Psoas muscle (tissue), 8 donors: ENCODE results near the gene DPM3. TPM values are rescaled to one million over a fixed set of nuclear protein-coding genes. Genes with fewer than 3 reads are reported as not detected.

Experiments used
- ATAC-seq, 4 donors: fragments of 200-7000 bp; cut with Tn5 transposase; one replicate each; pipeline ENCODE4 v1.9.1; 2020; ENCODE audit warnings: moderate library complexity in 3 of 4, mild to moderate bottlenecking in 2 of 4
- DNase-seq, 2 donors: peaks; one replicate each; pipeline ENCODE4 v3.0.0-alpha.2; 2020
- H3K27ac ChIP-seq: fragments of 200-600 bp; one replicate; pipeline ENCODE4 v1.8.0; 2022
- H3K27me3 ChIP-seq, 3 donors: fragments of 200-600 bp in 1 of 3; one replicate each; pipeline versions ENCODE4 v1.6.1 to v1.8.0; 2013 to 2022; ENCODE audit warnings: low read length in 2 of 3, mild to moderate bottlenecking in 2 of 3, moderate library complexity in 1 of 3; ENCODE audit not compliant: insufficient read depth in 3 of 3
- H3K36me3 ChIP-seq, 2 donors: fragments of 200-600 bp in 1 of 2; one replicate each; pipeline versions ENCODE4 v1.6.1 to v1.8.0; 2013 to 2022; ENCODE audit warnings: low read depth in 1 of 2, mild to moderate bottlenecking in 1 of 2, moderate library complexity in 1 of 2; ENCODE audit not compliant: insufficient read depth in 1 of 2
- H3K4me1 ChIP-seq: fragments of 200-600 bp; one replicate; pipeline ENCODE4 v1.8.0; 2022
- H3K4me3 ChIP-seq: fragments of 200-600 bp; one replicate; pipeline ENCODE4 v1.8.0; 2022; ENCODE audit warnings: mild to moderate bottlenecking
- H3K9me3 ChIP-seq: fragments of 200-600 bp; one replicate; pipeline ENCODE4 v1.8.0; 2022
- WGBS, 3 donors: extraction: QIAGEN DNeasy Blood & Tissue Kit; methylation state at CpG; one replicate each; pipeline versions ENCODE4 v1.1.6 to v1.1.7; 2013; 5-methylcytosine and 5-hydroxymethylcytosine counted together
- intact Hi-C, 2 donors: fragments of 100-400 bp; cut with DNase I; formaldehyde crosslinking; loops; one replicate each; pipeline versions ENCODE4 v1.11.0 to v1.14.2; 2022
- polyA plus RNA-seq, 3 donors: library from polyadenylated mRNA; stranded (reverse); fragments of 200-250 nt; gene quantifications; one replicate each; pipeline ENCODE4 v1.2.3, GENCODE V29; 2013
- total RNA-seq, 4 donors: library from RNA; stranded (reverse); fragmentation: NEBNext Ultra II Directional in 2 of 4; extraction: Animal tissue kit (Norgen Biotek cat#: 25700) in 2 of 4; gene quantifications; one replicate each; pipeline versions ENCODE4 v1.2.1 to v1.2.4, GENCODE V29; 2021 to 2023
- TF ChIP-seq, protein P1 (sequence below): fragments of 200-600 bp; IDR thresholded peaks from one replicate; pipeline ENCODE4 v1.8.0; 2022; ENCODE audit warnings: antibody characterized with exemption
- donor health status: healthy with polysubstance abuse.
- donor health status: DM: no; HTN: no; CAD: no; lungs with moderate emphysema.
- donor health status: Bipolar disorder and iron deficiency.
- donor health status: healthy.
- donor health status: DM: yes; HTN: yes; CAD: no.
- donor health status: DM: no; HTN: no; CAD: no.
- donor health status: DM: no; HTN: no; CAD: no.
- donor health status: DM: yes; HTN: yes; CAD: no.

Gene DPM3
- total and polyA plus RNA-seq, 7 donors: 47.0 to 123 (median 54.5) TPM

DNA sequence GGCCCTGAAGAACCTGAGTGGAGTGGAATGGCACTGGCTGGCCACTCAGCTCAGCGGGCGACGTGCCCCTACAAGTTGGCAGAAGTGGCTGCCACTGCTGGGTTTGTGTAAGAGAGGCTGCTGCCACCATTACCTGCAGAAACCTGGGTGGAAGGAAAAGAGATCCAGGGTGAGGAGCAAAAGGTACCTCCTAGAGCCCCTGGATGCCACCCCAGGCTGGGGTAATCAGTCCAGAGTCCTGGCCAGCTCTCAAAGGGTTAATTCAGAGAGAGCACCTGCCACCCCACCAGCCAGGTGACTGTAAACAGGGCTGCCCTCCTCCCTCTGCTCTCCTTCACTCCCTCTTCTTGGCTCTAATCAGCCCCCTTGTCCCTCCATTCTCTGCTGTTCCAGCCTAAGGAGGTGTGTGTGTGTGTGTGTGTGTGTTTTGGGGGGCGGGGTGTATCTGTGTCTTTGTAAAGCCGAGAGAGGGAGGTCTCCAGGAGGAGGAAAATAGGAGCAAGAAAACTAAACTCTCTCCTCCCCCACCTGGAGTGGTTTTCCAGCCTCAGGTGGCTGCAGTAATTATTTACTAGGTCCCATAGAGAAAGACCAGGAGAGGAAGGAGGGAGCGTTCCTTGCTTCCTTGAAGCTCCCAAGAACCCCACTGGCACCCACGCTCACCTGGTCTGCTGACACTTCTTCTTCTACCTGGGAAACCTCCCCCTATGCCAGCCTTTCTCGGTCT, 45.9 kb upstream of the DPM3 start:
- Histone ChIP-seq H3K9me3 (no peaks in the 10 kb centered on the region), H3K27me3 (no peaks in the 10 kb centered on the region), H3K27ac (no peak overlapping the region), H3K4me3 (no peak overlapping the region), H3K36me3 (no peaks in the 10 kb centered on the region), H3K4me1 (peaks cover 10% of the 10 kb centered on the region)
- intact Hi-C loops: no loop called here
- DNase-seq (peak in 1 of 2 donors; percentile 41), ATAC-seq (no peak)
- TF ChIP-seq, protein P1, sequence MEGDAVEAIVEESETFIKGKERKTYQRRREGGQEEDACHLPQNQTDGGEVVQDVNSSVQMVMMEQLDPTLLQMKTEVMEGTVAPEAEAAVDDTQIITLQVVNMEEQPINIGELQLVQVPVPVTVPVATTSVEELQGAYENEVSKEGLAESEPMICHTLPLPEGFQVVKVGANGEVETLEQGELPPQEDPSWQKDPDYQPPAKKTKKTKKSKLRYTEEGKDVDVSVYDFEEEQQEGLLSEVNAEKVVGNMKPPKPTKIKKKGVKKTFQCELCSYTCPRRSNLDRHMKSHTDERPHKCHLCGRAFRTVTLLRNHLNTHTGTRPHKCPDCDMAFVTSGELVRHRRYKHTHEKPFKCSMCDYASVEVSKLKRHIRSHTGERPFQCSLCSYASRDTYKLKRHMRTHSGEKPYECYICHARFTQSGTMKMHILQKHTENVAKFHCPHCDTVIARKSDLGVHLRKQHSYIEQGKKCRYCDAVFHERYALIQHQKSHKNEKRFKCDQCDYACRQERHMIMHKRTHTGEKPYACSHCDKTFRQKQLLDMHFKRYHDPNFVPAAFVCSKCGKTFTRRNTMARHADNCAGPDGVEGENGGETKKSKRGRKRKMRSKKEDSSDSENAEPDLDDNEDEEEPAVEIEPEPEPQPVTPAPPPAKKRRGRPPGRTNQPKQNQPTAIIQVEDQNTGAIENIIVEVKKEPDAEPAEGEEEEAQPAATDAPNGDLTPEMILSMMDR: no peak
- 80 to 83% (median 83%) methylated on average over 6 to 8 of the region's 8 CpGs for WGBS, 3 donors

DNA sequence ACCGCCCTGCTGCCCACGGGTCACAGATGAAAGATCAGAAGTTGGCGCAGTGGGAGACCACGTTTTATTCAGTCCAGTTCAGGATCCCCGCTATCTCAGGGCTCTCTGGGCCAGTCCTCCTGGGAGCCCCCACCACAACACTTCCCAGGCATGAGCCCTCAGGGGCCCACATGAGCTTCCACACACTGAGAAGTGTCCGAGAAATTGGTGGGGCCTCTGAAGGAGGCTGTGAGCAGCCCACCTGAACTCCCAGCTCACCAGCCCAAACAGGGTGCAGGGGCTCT, 45.4 kb upstream of the DPM3 start:
- H3K4me1 ChIP-seq: peaks cover 10% of the 10 kb centered on the region
- TF ChIP-seq, protein P1: no peak
- WGBS, 3 donors: 55 to 65% (median 60%) methylated on average over 6 of the region's 6 CpGs
- no peak overlapping the region for H3K27ac ChIP-seq
- H3K36me3 ChIP-seq: no peaks in the 10 kb centered on the region
- peak in 3 of 4 donors; percentile 5 to 27 (median 7) for ATAC-seq
- peak; percentile 3 to 31 for DNase-seq
- intact Hi-C loops: no loop called here
- H3K27me3 ChIP-seq: no peaks in the 10 kb centered on the region
- no peaks in the 10 kb centered on the region for H3K9me3 ChIP-seq
- H3K4me3 ChIP-seq: no peak overlapping the region

DNA sequence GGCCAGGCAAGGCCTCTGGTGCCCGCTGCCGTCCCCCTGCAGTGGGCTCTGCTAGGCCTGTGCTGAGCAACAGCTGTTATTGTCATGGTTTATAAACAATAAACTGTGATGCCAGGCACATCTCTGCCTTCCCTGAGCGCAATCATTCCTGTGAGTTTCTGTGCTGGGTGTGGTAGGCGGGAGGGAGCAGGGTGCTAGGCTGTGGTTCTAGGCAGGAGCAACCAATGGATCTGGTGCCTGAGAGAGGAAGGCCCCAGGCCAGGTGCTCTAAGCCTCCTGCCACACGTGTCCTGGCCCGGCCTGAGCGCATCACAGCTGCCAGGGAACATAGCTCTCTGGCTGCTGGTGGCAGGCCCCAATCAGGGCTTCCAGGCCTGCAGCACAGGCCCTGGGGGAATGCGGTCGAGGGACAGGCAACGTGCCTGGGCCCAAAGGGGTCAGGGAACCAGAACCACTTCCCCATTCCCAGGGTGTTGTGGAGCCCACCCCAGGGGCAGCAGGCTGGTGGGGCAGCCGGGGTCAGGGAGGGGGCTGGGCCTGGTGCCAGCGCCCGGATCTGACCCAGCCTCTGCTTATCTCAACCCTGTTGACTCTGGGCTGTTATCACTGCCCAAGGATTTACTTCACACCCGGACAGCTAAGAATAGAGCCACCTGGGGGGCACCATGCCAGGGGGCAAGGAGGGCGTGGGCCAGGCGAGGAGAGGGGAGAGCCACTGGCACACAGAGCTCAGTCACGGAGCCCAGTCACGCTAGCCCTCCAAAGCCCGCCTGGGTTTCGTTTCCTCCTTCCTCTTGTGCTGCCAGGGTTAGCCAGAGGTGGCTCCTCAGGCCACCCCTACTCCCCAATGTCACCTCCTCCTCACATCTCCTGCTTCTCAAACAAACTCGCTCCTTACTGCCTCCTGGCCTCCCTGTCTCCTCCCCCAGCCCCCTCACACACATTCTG, 44.8 kb upstream of the DPM3 start:
- WGBS, 3 donors: 20 to 39% (median 26%) methylated on average over 18 to 21 of the region's 21 CpGs
- H3K4me1 ChIP-seq: peaks cover 10% of the 10 kb centered on the region
- TF ChIP-seq, protein P1: no peak
- DNase-seq (peak in 1 of 2 donors; percentile 75), ATAC-seq (peak; percentile 63 to 95 (median 88))
- intact Hi-C loops: no loop called here
- no peaks in the 10 kb centered on the region for H3K27me3 ChIP-seq
- no peaks in the 10 kb centered on the region for H3K36me3 ChIP-seq
- peak overlapping the region; percentile 62 for H3K27ac ChIP-seq
- no peaks in the 10 kb centered on the region for H3K9me3 ChIP-seq
- H3K4me3 ChIP-seq: no peak overlapping the region

DNA sequence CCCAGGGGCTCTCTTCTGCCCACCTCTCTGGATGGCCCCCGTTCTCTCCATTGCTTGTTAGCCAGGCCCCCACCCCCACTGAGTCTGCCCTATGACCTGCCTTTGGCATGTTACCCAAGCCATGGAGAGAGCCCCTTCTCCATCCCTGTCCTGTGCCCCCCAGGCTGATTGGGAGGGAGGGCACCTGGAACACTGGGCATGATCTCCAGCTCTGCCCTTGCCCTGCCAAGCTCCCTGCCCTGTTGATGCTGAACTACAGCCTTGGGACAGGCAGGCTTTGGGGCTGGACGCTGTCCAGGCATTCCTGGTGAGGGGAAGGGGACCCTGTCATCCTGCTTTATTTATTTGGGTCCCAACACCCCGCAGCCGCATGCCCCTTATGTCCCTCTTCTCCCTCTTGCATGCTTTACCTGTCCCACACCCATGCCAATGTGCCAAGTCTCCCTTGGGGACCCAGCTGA, 44.0 kb upstream of the DPM3 start:
- Histone ChIP-seq H3K27me3 (no peaks in the 10 kb centered on the region), H3K4me1 (peaks cover 10% of the 10 kb centered on the region), H3K9me3 (no peaks in the 10 kb centered on the region), H3K36me3 (no peaks in the 10 kb centered on the region), H3K27ac (peak overlapping the region; percentile 62), H3K4me3 (no peak overlapping the region)
- peak in 1 of 2 donors; percentile 48 for DNase-seq
- WGBS, 3 donors: 39 to 61% (median 61%) methylated on average over 3 to 4 of the region's 4 CpGs
- ATAC-seq: no peak
- TF ChIP-seq, protein P1: no peak
- intact Hi-C loops: no loop called here
